GM19240 (cell line): ENCODE data around the gene UBA6.
"Not testable (repeated sequence)": the region's sequence is repeated elsewhere in the genome, so short reads cannot be mapped to it uniquely, and the experiment has no call there.

Source experiments
- DNase-seq: peaks from one replicate; pipeline ENCODE4 v3.0.0; 2011; ENCODE audit warnings: low spot score; ENCODE audit not compliant: insufficient read length

The UBA6 gene

GRCh38 chr4:67714248-67714583 is 13.3 kb upstream of the UBA6 start:
- no peak for DNase-seq

- DNase-seq: no peak
These were observed 12.7 kb upstream of the UBA6 start for GRCh38 chr4:67713529-67714247.

GRCh38 chr4:67712650-67713528 is 11.9 kb upstream of the UBA6 start:
- no peak for DNase-seq

GRCh38 chr4:67712000-67712625 is 11.2 kb upstream of the UBA6 start:
- DNase-seq: no peak

- DNase-seq: not testable (repeated sequence)
These were observed 5.7 kb upstream of the UBA6 start for GRCh38 chr4:67706682-67707081.

GRCh38 chr4:67704843-67705242 is 3.9 kb upstream of the UBA6 start:
- no peak for DNase-seq

GRCh38 chr4:67702166-67702565 is 1.2 kb upstream of the UBA6 start:
- DNase-seq: no peak

- no peak for DNase-seq
These were observed 529 bp upstream of the UBA6 start for GRCh38 chr4:67701517-67701850.

GRCh38 chr4:67700116-67700737 is 728 bp downstream of the UBA6 start:
- DNase-seq: no peak

GRCh38 chr4:67699603-67700002 is 1.4 kb downstream of the UBA6 start:
- no peak for DNase-seq

GRCh38 chr4:67697860-67698687 is 2.9 kb downstream of the UBA6 start:
- DNase-seq: no peak

GRCh38 chr4:67696061-67696460 is 4.9 kb downstream of the UBA6 start:
- no peak for DNase-seq

GRCh38 chr4:67694662-67695061 is 6.3 kb downstream of the UBA6 start:
- DNase-seq: no peak

GRCh38 chr4:67691328-67691727 is 9.6 kb downstream of the UBA6 start:
- no peak for DNase-seq

GRCh38 chr4:67687636-67688035 is 13.3 kb downstream of the UBA6 start:
- no peak for DNase-seq

- no peak for DNase-seq
These were observed 15.5 kb downstream of the UBA6 start for GRCh38 chr4:67685532-67685859.

- DNase-seq: no peak
These were observed 16.0 kb downstream of the UBA6 start for GRCh38 chr4:67684839-67685531.

GRCh38 chr4:67682266-67682665 is 18.7 kb downstream of the UBA6 start:
- DNase-seq: no peak

GRCh38 chr4:67680581-67681222 is 20.3 kb downstream of the UBA6 start:
- no peak for DNase-seq

GRCh38 chr4:67678612-67679011 is 22.3 kb downstream of the UBA6 start:
- no peak for DNase-seq
